GM18951 (cell line): ENCODE measurements around the gene DNAI2.

Source experiments
- POLR2A ChIP-seq: IDR thresholded peaks from 4 replicates; pipeline ENCODE4 v1.6.1; 2011; ENCODE audit warnings: mild to moderate bottlenecking; ENCODE audit not compliant: insufficient read length, insufficient read depth; ENCODE audit errors: extremely low read depth
- in situ Hi-C: fragments of 300-500 bp; cut with MboI; formaldehyde crosslinking; loops from one replicate; pipeline ENCODE4 v1.12.0; 2022; ENCODE audit warnings: low sequenced_read_pairs, mixed read lengths, inconsistent platforms; ENCODE audit not compliant: unreplicated experiment

The DNAI2 gene

DNA sequence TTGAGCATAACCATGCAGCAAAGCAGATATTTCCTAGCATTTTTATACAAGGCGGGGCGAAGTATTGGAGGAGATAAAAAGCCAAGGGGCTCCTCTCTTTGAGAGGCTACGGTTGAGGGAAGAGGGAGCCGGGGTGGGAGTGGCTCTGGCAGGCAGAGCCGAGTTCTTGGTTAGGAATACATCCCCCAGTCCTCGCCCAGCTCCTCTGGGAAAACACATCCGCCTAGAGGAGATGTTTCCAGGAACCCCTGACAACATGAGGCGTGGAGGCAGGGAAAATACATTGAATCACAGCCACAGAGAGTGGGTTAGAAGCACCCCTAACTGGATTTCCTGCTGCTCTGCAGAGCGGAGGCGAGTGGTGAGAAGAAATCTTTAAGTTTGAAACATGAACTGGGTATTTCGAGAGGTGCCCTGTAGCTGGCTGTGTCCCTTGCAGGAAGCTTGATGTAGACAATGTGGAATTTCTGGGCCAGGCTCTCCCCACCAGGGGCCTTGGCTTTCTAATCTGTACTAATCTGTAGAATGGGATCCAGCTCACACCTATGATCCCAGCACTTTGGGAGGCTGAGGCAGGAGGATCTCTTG, 33.3 kb upstream of the DNAI2 start:
- no peak for TF ChIP-seq POLR2A
- in situ Hi-C loops = no loop called here

DNA sequence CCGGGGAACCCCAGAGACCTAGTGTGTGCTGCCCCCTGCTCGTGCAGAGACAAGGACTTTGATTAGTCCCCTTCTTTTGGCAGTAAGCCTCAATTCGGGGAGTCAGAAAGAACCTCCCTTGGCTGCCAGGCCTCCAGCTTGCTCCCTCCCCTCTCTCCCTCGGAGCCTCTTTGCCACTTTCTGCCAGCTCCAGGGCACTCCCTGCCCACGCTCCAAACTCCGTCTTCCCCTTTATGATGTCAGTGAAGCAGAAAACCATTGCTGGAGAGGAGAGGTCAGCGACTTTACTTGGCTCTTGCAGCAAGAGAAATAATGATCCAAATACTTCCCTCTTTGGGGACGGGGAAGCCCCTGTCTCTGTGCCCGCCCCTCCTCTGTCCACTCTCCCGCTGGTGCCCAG, 32.6 kb upstream of the DNAI2 start:
- TF ChIP-seq POLR2A = no peak
- in situ Hi-C loops = no loop called here

DNA sequence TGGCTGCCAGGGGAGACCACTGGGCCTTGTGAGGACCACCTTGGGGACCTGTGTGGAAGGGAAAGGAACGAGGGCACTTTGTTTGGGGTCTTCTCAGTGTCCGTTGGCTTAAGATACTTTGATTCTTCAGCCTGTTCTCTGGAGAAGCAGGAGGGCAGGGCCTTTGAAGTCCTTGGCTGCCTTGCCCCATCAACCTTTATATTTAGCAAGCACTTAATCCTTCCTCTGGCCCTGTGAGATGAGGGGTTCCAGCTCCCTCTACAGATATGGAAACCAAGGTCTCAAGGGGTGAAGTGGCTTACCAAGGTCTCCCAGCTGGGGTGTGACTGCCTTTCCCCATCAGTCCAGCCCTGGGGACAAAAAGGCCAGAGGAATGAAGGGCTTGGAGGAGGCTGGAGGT, 32.2 kb upstream of the DNAI2 start:
- TF ChIP-seq POLR2A = no peak
- in situ Hi-C loops = no loop called here

DNA sequence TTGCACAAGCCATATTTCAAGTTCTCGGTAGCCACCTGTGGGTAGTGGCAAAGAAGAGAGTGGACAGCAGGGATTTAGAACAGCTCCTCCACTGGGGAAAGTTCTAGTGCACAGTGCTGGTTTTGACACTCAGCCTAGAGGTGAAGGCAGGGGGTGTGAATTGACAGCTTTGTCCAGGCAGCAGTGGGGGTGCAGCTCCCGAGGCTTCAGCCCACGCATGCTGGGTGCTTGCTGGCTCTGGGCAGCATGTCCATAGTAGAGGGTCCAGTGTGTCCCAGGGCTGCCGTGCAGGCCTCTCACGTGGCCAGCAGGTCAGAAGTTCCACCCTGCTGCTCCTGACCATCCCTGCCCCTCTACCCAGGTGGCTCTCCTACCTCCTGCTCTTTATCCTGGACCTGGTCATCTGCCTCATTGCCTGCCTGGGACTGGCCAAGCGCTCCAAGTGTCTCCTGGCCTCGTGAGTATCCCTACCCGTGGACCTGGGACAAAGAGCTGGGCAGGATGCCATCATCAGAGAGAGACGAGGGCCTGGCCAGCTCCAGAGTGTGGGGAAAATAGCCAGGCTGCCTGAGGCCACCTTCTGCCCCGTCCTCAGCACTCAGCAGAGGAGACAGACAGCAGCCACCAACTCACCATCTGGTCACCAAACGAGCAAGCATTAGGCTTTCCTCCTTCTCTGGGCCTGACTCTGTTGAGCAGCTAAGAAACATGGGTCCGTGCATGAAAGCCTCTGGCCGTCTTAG, 30.9 kb upstream of the DNAI2 start:
- TF ChIP-seq POLR2A = no peak
- in situ Hi-C loops = no loop called here

DNA sequence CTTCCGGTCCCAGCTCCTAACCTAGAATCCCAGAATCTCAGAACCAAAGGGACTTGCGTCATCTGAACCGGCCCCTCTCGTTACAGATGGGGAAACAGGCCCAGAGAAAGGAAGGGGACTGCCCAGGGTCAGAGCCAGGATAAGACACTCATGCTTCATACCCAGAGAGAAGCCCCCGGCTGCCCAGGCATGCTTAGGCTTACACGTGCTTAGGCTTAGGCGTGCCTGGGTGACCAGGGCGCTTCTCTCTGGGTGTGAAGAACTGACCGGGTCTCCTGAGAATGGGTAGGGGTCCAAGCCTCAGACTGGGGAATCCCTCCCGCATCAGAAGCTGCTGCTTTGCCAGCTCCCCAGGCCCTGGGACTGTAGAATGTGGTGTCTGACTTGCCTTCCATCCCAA, 29.9 kb upstream of the DNAI2 start:
- in situ Hi-C loops = no loop called here
- TF ChIP-seq POLR2A = no peak

DNA sequence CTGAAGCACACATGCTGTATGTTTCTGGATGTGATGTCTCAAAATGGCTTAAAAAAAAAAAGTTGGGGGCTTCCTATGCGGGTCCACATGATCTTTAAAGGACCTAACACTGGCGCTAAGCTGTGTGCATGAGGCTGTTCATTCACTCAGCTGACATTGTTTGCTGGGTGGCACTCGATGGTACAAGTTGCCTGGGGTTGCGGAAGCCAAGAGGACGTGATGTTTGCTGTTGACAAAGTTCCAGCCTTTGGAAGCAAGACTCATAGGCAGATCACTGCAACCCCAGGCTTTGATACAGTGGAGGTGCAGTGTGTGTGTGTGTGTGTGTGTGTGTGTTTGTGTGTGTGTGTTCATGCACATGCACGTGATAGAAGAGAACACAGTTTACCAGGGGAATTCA, 29.5 kb upstream of the DNAI2 start:
- in situ Hi-C loops = no loop called here
- no peak for TF ChIP-seq POLR2A

DNA sequence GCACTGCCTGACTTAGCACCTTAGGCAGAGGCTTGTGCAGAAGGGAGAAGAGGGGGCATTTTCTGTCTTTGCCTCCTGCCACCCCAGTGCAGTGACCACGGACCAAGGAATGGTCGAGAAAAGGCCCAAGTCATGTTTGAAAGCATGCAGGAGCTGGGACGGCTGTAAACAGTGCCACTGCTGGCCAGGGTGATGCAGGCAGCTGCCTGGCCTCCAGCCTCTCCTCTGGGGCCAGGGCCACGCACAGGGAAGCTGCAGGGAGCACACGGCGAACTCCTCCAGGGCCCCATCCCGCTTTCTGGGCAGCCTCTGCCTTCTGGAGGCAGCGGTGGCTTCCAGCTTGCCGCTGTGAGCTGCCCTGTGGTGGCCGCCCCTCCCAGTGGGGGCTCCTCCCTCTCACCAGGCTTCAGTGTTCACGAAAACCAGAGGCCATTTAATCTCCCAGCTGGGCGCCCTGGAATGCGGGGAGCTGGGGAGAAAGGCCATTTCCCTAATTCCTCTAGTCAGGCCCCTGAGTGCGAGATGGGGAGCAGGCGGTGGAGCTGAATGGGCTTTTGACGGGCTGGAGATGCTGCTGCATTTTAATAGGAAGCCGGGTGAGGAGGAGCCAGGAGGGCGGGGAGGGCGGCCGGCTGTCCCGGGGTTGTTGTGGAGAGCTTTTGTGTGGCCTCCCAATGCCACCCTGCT, 28.7 kb upstream of the DNAI2 start:
- no peak for TF ChIP-seq POLR2A
- in situ Hi-C loops = no loop called here

DNA sequence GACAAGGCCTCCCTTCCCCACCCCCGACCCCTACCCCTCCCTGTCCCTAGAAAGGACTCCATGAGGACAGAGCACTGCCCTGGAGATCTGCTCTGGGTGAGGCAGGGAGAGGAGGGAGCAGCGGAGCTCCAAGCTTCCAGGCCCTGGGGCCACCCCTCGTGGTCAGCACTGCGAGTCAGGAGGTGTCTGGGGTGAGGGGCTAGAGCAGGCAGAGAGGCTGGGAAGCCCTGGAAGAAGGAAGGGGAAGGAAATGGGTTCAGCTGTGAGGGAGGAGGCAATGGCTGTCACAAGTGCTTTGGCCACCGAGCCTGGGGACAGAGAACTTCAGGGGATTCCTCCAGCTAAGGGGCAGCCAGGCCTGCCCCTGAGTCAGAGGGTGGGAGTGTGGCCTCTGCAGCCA, 28.2 kb upstream of the DNAI2 start:
- TF ChIP-seq POLR2A = no peak
- in situ Hi-C loops = no loop called here

DNA sequence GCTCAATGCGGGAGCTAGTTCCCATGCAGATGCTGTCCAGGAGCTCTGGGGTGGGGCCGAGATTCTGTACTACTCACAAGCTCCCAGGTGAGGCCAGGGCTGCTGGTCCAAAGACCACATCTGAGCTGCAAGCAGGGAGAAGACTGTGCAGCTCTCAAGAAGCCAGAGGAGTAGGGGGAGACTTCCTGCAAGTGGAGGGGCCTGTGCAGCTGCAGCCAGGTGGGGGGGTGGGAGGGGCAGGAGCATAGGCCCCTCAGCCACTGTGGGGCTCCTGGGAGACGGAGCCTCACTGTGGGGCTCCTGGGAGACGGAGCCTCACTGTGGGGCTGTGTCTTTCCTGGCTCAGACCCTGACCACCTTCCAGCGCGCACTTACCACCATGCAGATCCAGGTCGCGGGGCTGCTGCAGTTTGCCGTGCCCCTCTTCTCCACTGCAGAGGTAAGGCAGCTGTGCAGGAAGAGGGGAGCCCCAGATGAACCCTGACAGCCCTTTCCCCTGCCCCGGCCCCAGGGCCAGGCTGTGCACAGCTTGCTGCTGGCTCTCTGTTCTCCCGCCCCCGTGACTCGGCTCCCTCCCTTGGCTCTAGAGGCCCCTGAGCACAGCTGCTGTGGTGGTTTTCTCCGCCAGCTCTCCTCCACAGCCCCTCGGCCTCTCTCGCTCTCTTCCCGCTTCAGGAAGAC, 24.3 kb upstream of the DNAI2 start:
- in situ Hi-C loops = no loop called here
- no peak for TF ChIP-seq POLR2A

DNA sequence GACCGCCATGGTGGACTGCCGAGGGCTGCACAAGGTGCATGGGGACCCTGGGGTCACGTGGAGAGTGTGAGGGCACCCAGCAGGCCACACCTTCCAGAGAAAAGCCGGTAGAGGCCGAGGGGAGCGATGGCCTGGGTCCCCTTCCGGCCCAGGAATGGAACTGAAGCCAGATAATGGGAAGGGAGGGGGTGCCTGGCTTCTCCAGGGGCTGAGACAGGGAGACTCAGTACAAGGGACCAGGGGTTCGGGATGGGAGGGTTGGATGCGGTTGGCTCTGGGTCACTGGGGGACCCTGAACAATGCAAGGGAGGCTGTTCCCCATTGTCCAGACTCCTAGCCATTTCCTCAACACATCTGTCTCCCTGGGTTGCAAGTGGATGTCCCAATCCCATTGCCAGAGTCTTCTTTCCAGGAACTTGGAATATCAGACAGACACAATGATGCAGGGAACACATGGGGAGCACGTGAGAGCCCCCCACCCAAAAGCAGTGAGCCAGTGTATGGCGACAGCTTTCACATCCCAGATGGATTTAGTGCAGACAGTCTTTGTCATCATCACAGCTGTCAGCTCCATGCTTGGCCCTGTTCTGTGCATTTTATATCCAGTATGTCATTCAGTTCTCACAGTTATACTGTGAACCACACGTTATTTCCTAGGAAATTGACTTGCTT, 23.6 kb upstream of the DNAI2 start:
- in situ Hi-C loops = no loop called here
- no peak for TF ChIP-seq POLR2A

DNA sequence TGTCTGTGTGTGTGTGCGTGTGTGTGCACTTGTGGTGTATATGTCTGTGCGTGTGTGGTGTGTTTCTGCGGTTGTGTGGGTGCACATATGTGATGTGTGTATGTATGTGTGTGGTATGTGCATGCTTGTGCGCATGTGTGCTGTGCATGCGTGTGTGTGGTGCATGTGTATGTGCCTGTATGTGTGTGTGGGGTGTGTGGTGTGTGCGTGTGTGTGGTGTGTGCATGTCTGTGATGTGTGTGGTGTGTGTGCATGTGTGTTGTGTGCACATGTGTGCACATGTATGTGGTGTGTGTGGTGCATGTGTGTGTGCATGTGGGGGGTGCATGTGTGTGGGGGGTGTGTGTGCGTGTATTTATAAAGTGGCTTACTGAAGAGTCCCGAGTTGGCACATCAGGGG, 23.0 kb upstream of the DNAI2 start:
- in situ Hi-C loops = no loop called here
- TF ChIP-seq POLR2A = no peak

DNA sequence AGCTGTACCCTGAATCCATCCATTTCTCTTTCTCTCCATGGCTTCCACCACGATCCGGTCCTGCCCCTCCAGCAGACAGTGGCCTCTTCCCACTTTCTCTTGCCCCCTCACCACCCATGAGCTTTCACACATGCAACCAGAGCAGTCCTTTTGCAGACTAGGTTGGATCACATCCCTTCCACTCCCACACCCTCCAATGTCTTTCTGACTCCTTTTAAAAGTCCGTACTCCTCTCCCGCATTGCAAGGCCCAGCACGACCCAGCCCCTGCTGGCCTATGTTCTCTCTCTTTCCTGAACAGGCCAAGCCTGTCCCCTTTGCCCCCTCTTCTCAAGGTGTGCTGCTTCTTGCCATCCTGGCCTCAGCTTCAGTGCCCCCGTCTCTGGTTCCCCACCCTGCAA, 22.5 kb upstream of the DNAI2 start:
- in situ Hi-C loops = no loop called here
- no peak for TF ChIP-seq POLR2A

DNA sequence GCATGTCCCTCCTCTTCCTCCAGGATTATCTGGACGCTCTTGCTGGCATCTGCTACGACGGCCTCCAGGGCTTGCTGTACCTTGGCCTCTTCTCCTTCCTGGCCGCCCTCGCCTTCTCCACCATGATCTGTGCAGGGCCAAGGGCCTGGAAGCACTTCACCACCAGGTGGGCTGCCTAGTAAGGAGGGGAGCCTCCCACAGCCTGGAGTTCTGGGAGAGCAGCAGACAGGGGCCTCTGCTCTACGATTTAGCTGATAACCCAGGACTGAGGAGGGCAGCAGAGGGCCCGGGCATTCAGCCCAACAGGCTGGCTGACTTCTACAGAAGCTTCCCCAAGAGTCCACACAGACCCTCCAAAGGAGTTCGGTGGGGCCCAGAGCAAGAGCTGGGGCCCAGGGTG, 21.8 kb upstream of the DNAI2 start:
- in situ Hi-C loops = no loop called here
- no peak for TF ChIP-seq POLR2A

DNA sequence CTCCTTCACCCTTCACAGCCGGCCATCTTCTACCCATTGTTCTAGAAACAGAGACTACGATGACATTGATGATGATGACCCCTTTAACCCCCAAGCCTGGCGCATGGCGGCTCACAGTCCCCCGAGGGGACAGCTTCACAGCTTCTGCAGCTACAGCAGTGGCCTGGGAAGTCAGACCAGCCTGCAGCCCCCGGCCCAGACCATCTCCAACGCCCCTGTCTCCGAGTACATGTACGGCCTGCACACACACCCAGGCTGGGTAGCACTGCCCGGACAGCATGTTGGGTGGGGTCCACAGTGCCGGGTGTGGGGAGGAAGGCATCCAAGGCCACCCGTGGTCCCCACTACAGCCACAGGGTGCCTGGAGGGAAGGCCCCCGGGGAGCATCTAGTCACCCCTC, 21.0 kb upstream of the DNAI2 start:
- no peak for TF ChIP-seq POLR2A
- in situ Hi-C loops = no loop called here

DNA sequence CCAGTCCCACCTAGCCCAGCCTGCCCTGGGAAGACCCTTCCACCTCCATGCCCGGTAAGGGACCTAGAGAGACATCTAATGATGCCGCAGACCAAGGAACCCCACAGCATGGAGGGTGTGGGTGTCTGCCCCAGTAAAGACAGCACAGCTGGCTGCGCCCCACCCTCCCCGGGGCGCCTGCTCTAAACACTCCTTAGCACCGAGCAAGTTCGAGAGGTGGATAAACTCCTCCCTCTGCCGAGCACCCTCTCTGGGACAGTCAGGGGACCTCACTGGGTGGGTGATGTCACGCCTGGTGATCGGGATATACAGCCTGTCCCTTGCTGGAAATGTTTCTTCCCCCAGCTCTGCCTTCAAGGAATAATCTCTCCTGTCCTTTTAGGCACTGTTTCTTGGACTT, 16.7 kb upstream of the DNAI2 start:
- in situ Hi-C loops = no loop called here
- no peak for TF ChIP-seq POLR2A
